GM23338 (cell line): ENCODE results near the gene SPTB.

Experiments used
- ZNF331 ChIP-seq: fragments of 250-450 bp; sonication (Bioruptor Pico); IDR thresholded peaks from 2 replicates; pipeline ENCODE4 v1.5.0; 2020; ENCODE audit warnings: low read depth, mild to moderate bottlenecking, moderate library complexity
- TF ChIP-seq, protein P1 (sequence below), 2 experiments: fragments of 200-600 bp in 1 of 2; sonication (generic) in 1 of 2; conservative IDR thresholded peaks; 2 replicates each; pipeline versions ENCODE4 v1.5.1 to v1.6.1; 2016 to 2017; ENCODE audit warnings: antibody characterized with exemption in 2 of 2, low read depth in 2 of 2, mild to moderate bottlenecking in 2 of 2, moderate library complexity in 1 of 2

DNA sequence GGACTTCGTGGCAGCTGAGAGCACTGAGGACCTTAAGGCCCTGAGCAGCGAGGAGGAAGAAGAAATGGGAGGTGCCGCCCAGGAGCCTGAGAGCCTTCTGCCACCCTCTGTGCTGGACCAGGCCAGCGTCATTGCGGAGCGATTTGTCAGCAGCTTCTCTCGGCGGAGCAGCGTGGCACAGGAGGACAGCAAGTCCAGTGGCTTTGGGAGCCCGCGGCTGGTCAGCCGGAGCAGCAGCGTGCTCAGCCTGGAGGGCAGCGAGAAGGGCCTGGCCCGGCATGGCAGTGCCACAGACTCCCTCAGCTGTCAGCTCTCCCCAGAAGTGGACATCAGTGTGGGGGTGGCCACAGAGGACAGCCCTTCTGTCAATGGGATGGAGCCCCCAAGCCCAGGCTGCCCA, 138.5 kb downstream of the SPTB start:
- TF ChIP-seq, protein P1, sequence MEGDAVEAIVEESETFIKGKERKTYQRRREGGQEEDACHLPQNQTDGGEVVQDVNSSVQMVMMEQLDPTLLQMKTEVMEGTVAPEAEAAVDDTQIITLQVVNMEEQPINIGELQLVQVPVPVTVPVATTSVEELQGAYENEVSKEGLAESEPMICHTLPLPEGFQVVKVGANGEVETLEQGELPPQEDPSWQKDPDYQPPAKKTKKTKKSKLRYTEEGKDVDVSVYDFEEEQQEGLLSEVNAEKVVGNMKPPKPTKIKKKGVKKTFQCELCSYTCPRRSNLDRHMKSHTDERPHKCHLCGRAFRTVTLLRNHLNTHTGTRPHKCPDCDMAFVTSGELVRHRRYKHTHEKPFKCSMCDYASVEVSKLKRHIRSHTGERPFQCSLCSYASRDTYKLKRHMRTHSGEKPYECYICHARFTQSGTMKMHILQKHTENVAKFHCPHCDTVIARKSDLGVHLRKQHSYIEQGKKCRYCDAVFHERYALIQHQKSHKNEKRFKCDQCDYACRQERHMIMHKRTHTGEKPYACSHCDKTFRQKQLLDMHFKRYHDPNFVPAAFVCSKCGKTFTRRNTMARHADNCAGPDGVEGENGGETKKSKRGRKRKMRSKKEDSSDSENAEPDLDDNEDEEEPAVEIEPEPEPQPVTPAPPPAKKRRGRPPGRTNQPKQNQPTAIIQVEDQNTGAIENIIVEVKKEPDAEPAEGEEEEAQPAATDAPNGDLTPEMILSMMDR (conservative IDR thresholded peaks at IDR 0.05; ENCODE audit: low read depth in 2 of 2): no peak
- TF ChIP-seq ZNF331 (CRISPR knock-in tag): no peak
